ENCODE data around the gene SLC25A1. TPM values are rescaled to one million over a fixed set of nuclear protein-coding genes. Genes with fewer than 3 reads are reported as not detected.

The SLC25A1 gene
- total and polyA plus RNA-seq, 2 experiments from 2014 or later, result 187 to 422 TPM

DNA sequence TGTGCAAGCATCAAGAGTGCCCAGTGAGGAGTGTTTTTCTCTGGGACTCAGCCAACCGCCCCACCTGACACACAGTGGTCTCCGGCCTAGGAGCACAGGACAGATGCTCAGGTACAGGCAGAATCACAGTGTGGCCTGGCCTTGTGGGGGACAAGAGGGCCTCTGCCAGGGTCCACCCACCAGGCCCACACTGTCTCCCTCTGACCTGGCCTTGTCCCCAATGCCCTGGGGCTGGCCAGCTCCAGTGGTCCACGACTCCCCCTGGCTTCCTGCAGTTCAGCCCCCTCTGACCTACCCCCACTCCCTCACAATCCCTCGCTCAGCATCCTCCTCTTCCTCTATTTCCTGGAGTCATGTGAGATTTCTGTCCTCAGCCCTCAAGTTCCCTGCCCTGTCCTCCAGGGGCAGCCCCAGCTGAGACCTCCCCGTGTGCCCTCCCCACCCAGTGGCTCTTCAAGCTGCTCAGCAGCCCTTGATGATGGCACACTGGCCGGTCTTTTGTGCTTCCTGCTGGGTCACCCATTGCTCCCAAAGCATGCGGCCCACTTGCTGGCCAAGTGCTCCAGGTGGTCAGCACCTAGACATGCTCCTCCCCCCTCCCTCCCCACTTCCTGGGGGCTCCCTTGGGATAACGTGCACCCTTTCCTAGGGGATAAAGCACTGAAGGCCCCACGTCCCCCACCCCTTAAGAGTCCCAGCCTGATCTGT lies 45.7 kb downstream of the SLC25A1 start:
- Histone ChIP-seq H4K20me1 (ENCODE audit: insufficient read depth, poor library complexity, severe bottlenecking) (no peaks in the 10 kb centered on the region), H3K4me2 (no peak overlapping the region), H3K9me2 (replicated peaks; ENCODE audit: insufficient read depth) (no peaks in the 10 kb centered on the region), H3K27ac (no peak overlapping the region), H3K79me2 (no peaks in the 10 kb centered on the region), H3K36me3 (replicated peaks; ENCODE audit: insufficient read depth, low read depth) (no peaks in the 10 kb centered on the region), H2AFZ (no peak overlapping the region), H3K27me3 (no peaks in the 10 kb centered on the region), H3K4me3 (no peak overlapping the region), H3K9me3 (ENCODE audit: low read depth) (no peaks in the 10 kb centered on the region), H3K4me1 (ENCODE audit: insufficient read depth) (no peaks in the 10 kb centered on the region)
- WGBS (ENCODE audit: low lambda C conversion rate, missing lambda C conversion rate), result 96% methylated on average over 9 of the region's 9 CpGs
- TF ChIP-seq, protein P1, sequence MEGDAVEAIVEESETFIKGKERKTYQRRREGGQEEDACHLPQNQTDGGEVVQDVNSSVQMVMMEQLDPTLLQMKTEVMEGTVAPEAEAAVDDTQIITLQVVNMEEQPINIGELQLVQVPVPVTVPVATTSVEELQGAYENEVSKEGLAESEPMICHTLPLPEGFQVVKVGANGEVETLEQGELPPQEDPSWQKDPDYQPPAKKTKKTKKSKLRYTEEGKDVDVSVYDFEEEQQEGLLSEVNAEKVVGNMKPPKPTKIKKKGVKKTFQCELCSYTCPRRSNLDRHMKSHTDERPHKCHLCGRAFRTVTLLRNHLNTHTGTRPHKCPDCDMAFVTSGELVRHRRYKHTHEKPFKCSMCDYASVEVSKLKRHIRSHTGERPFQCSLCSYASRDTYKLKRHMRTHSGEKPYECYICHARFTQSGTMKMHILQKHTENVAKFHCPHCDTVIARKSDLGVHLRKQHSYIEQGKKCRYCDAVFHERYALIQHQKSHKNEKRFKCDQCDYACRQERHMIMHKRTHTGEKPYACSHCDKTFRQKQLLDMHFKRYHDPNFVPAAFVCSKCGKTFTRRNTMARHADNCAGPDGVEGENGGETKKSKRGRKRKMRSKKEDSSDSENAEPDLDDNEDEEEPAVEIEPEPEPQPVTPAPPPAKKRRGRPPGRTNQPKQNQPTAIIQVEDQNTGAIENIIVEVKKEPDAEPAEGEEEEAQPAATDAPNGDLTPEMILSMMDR (IDR thresholded peaks at IDR 0.05; ENCODE audit: poor library complexity), result no peak
- no peak for TF ChIP-seq EZH2 (IDR thresholded peaks at IDR 0.05; ENCODE audit: borderline replicate concordance)
- no peak for TF ChIP-seq EZH2phosphoT487 (IDR thresholded peaks at IDR 0.05; ENCODE audit: low read depth, severe bottlenecking, unreplicated experiment)
- no peak for DNase-seq (ENCODE audit: low spot score)

DNA sequence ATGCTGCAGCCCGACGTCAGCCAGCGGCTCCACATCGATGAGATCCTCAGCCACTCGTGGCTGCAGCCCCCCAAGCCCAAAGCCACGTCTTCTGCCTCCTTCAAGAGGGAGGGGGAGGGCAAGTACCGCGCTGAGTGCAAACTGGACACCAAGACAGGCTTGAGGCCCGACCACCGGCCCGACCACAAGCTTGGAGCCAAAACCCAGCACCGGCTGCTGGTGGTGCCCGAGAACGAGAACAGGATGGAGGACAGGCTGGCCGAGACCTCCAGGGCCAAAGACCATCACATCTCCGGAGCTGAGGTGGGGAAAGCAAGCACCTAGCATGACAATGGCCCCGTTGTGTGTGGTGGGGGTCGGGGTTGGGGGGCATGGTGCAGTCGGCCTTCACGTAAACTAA lies 46.4 kb downstream of the SLC25A1 start:
- H4K20me1 ChIP-seq (ENCODE audit: insufficient read depth, poor library complexity, severe bottlenecking), result no peaks in the 10 kb centered on the region
- H3K79me2 ChIP-seq, result no peaks in the 10 kb centered on the region
- no peaks in the 10 kb centered on the region for H3K9me2 ChIP-seq (replicated peaks; ENCODE audit: insufficient read depth)
- TF ChIP-seq EZH2phosphoT487 (IDR thresholded peaks at IDR 0.05; ENCODE audit: low read depth, severe bottlenecking, unreplicated experiment), result no peak
- TF ChIP-seq, protein P1 (IDR thresholded peaks at IDR 0.05; ENCODE audit: poor library complexity), result no peak
- no peak for TF ChIP-seq EZH2 (IDR thresholded peaks at IDR 0.05; ENCODE audit: borderline replicate concordance)
- H2AFZ ChIP-seq, result no peak overlapping the region
- 96% methylated on average over 20 of the region's 20 CpGs for WGBS (ENCODE audit: low lambda C conversion rate, missing lambda C conversion rate)
- H3K27me3 ChIP-seq, result no peaks in the 10 kb centered on the region
- H3K9me3 ChIP-seq (ENCODE audit: low read depth), result no peaks in the 10 kb centered on the region
- no peak overlapping the region for H3K4me3 ChIP-seq
- no peaks in the 10 kb centered on the region for H3K4me1 ChIP-seq (ENCODE audit: insufficient read depth)
- H3K36me3 ChIP-seq (replicated peaks; ENCODE audit: insufficient read depth, low read depth), result no peaks in the 10 kb centered on the region
- no peak overlapping the region for H3K27ac ChIP-seq
- H3K4me2 ChIP-seq, result no peak overlapping the region
- no peak for DNase-seq (ENCODE audit: low spot score)

DNA sequence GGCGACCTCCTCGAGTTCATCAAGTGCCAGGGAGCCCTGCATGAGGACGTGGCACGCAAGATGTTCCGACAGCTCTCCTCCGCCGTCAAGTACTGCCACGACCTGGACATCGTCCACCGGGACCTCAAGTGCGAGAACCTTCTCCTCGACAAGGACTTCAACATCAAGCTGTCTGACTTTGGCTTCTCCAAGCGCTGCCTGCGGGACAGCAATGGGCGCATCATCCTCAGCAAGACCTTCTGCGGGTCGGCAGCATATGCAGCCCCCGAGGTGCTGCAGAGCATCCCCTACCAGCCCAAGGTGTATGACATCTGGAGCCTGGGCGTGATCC lies 46.9 kb downstream of the SLC25A1 start:
- Histone ChIP-seq H3K4me1 (ENCODE audit: insufficient read depth) (no peaks in the 10 kb centered on the region), H3K27me3 (no peaks in the 10 kb centered on the region), H3K36me3 (replicated peaks; ENCODE audit: insufficient read depth, low read depth) (no peaks in the 10 kb centered on the region), H3K79me2 (no peaks in the 10 kb centered on the region), H2AFZ (no peak overlapping the region), H3K27ac (no peak overlapping the region), H3K9me3 (ENCODE audit: low read depth) (no peaks in the 10 kb centered on the region), H3K9me2 (replicated peaks; ENCODE audit: insufficient read depth) (no peaks in the 10 kb centered on the region), H3K4me3 (no peak overlapping the region), H3K4me2 (no peak overlapping the region), H4K20me1 (ENCODE audit: insufficient read depth, poor library complexity, severe bottlenecking) (no peaks in the 10 kb centered on the region)
- no peak for TF ChIP-seq EZH2 (IDR thresholded peaks at IDR 0.05; ENCODE audit: borderline replicate concordance)
- TF ChIP-seq, protein P1 (IDR thresholded peaks at IDR 0.05; ENCODE audit: poor library complexity), result no peak
- no peak for TF ChIP-seq EZH2phosphoT487 (IDR thresholded peaks at IDR 0.05; ENCODE audit: low read depth, severe bottlenecking, unreplicated experiment)
- no peak for DNase-seq (ENCODE audit: low spot score)
- WGBS (ENCODE audit: low lambda C conversion rate, missing lambda C conversion rate), result 97% methylated on average over 19 of the region's 19 CpGs
